Measurements from ENCODE around the gene LRRC45. TPM values are rescaled to one million over a fixed set of nuclear protein-coding genes. Genes with fewer than 3 reads are reported as not detected.
"Not testable (repeated sequence)": the region's sequence is repeated elsewhere in the genome, so short reads cannot be mapped to it uniquely, and the experiment has no call there.

LRRC45 gene
- total RNA-seq, 1 donor, result 13.4 TPM

DNA sequence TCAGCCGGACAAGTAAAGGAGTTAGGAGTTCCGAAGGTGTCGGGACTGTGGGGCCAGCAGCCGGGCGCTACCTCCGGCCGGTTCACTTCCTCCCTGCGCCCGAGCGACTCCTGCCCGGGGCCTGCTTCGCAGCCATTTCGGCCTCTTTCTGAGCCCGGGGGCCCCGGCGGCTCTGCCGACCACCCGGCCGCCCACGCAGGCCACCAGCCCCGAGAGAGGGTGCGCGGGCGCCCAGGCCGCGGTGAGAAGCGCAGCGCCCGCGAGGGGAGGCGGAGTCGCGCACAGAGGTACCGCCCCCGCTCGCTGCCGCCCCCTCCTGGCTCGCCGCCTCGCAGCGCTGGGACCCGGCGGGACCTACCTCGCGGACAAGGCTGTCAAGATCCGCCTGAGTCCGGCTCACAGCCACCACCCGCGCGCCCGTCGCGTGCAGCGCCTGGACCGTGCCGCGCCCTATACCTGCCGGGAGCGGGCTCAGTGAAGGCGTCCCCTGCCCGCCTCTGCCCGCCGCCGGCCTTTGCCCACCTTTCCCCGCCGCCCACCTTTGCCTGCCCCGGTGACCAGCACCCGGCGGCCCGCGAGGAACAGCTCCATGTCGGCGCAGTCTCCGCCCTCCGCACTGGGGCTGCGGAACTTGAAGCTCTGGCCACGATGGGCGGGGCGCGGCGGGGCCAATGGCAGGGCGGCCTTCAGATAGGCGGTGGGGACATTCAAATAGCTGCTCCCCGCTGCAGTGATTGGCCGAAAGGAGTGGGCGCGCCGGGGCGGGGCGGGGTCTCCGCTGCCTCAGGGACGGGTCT is 14.2 kb downstream of the LRRC45 start, which contains the start of gene DCXR:
Gene DCXR (minus strand): TSS at position 606 of the 797 bp plus-strand sequence. CDS start 15 bp downstream, at position 591.
- TF ChIP-seq CTCF (IDR thresholded peaks at IDR 0.05; ENCODE audit: insufficient read depth, low read depth, low read length), result peak; percentile 68
- peak; percentile 96 for DNase-seq (ENCODE audit: low read depth)
- H3K4me3 ChIP-seq (ENCODE audit: low read depth, low read length), result peak within 1 kb of the TSS; percentile 73

GRCh38 chr17:82037889-82038195 is 14.7 kb downstream of the LRRC45 start:
- peak overlapping the region; percentile 73 for H3K4me3 ChIP-seq (ENCODE audit: low read depth, low read length)
- no peak for TF ChIP-seq CTCF (IDR thresholded peaks at IDR 0.05; ENCODE audit: insufficient read depth, low read depth, low read length)
- no peak for DNase-seq (ENCODE audit: low read depth)

DNA sequence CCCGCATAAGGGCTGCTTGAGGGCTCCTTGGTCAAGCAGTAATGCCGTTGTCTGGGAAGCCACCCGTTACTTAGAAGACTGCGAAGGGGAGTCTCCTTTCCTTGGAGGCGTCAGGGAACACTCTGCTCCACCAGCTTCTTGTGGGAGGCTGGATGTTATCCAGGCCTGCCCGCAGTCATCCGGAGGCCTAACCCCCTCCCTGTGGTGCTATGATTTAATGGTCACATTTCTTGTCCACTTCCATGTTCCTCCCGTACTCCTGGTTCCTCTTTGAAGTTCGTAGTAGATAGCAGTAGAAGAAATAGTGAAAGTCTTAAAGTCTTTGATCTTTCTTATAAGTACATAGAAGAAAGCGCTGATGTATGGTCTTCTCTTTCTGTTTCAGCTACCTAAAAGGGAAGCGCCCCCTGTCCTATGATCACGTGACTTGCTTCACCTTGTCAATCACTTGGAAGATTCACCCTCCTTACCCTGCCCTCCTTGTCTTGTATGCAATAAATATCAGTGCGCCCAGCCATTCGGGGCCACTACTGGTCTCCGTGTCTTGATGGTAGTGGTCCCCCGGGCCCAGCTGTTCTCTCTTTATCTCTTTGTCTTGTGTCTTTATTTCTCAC is 15.8 kb downstream of the LRRC45 start:
- peak; percentile 25 for DNase-seq (ENCODE audit: low read depth)
- H3K4me3 ChIP-seq (ENCODE audit: low read depth, low read length), result not testable (repeated sequence)

DNA sequence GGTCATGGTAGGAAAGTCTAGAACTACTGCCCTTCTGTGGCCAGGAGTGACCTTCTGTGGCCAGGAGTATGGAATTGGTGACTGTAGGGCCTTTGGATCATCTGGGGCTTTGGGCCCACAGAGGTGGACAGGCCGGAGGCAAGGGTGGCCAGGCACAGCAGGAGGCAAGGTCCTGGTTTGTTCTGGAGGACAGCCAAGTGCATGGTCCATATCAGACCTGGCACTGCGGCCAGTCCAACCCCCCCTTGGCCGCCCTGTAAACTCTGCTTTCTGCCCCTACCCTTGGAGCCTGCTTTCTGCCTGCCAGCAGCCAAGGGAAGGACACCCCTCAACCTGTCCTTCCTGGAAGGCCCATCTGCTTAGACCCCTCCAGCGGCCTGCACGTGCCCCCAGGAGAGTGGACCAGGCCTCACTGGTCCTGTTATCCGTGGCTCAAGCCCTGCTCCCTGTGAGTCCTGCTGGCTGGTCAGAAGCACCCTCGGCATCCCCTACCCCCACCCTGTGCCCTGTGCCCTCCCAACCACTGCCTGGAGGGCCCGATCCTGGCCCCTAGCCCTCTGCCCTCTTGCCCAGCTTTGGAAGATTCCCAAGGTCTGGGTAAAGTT is 16.7 kb downstream of the LRRC45 start:
- TF ChIP-seq CTCF (IDR thresholded peaks at IDR 0.05; ENCODE audit: insufficient read depth, low read depth, low read length), result no peak
- no peak overlapping the region for H3K4me3 ChIP-seq (ENCODE audit: low read depth, low read length)
- no peak for DNase-seq (ENCODE audit: low read depth)

- H3K4me3 ChIP-seq (ENCODE audit: low read depth, low read length), result no peak overlapping the region
- no peak for DNase-seq (ENCODE audit: low read depth)
- no peak for TF ChIP-seq CTCF (IDR thresholded peaks at IDR 0.05; ENCODE audit: insufficient read depth, low read depth, low read length)
Measured at GRCh38 chr17:82041144-82041814, 18.2 kb downstream of the LRRC45 start.

DNA sequence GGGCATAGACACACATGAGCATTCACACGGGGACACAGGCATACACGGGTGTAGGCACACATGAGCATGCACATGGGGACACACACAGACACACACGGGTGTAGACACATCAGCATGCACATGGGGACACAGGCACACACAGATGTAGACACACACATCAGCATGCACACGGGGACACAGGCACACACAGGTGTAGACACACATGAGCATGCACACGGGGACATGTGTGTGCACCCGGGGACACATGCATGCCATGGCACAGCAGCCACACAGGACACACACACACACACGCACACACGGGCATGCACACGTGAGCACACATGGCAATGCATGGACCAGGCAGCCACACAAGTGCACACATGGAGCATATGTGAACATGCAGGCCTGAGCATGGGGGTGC is 19.5 kb downstream of the LRRC45 start:
- no peak for TF ChIP-seq CTCF (IDR thresholded peaks at IDR 0.05; ENCODE audit: insufficient read depth, low read depth, low read length)
- H3K4me3 ChIP-seq (ENCODE audit: low read depth, low read length), result no peak overlapping the region
- no peak for DNase-seq (ENCODE audit: low read depth)

GRCh38 chr17:82043507-82043906 is 20.4 kb downstream of the LRRC45 start:
- no peak for TF ChIP-seq CTCF (IDR thresholded peaks at IDR 0.05; ENCODE audit: insufficient read depth, low read depth, low read length)

More at GRCh38 chr17:82043507-82043906, 20.4 kb downstream of the LRRC45 start:
- no peak for DNase-seq (ENCODE audit: low read depth)
- no peak overlapping the region for H3K4me3 ChIP-seq (ENCODE audit: low read depth, low read length)
